C4-2B (cell line): ENCODE data around the gene GATAD2B.

Source experiments
- CTCF ChIP-seq: fragments of 450-650 bp; conservative IDR thresholded peaks from 2 replicates; pipeline ENCODE4 v1.5.1; 2017; ENCODE audit warnings: mild to moderate bottlenecking
- ZFX ChIP-seq: fragments of 450-650 bp; IDR thresholded peaks from 2 replicates; pipeline ENCODE4 v1.6.1; 2017

- no peak for TF ChIP-seq CTCF
- no peak for TF ChIP-seq ZFX
Observed at GRCh38 chr1:153767519-153767918, 155.3 kb downstream of the GATAD2B start.
